ENCODE measurements around the gene ARRB1. TPM values are rescaled to one million over a fixed set of nuclear protein-coding genes. Genes with fewer than 3 reads are reported as not detected.

The ARRB1 gene
- total RNA-seq, 1 experiment from 2014 or later: 24.2 TPM

GRCh38 chr11:75346912-75347647 lies 4.4 kb downstream of the ARRB1 start:
- no peaks in the 10 kb centered on the region for H3K9me3 ChIP-seq (ENCODE audit: control insufficient read depth in 1 of 2, insufficient read depth in 1 of 2, low read depth in 1 of 2, low read length in 2 of 2)
- ATAC-seq: no peak
- no peak overlapping the region for H3K9ac ChIP-seq (ENCODE audit: low read length)
- H3K4me3 ChIP-seq (replicated peaks in 1 of 2; ENCODE audit: low read depth in 1 of 2, low read length in 2 of 2): no peak overlapping the region
- RAD21 ChIA-PET (ENCODE audit: low non-redundant PET in 1 of 2, low total read pairs in 2 of 2, uncharacterized antibody in 2 of 2, unreplicated experiment in 2 of 2): no interaction called here
- POLR2A ChIA-PET: no interaction called here
- BruUV-seq (replicated peaks): no TSS peak
- CTCF ChIA-PET: no interaction called here
- no peak overlapping the region for H3K27ac ChIP-seq (ENCODE audit: low read depth, low read length)
- intact Hi-C loops (cut with micrococcal nuclease): no loop called here
- H4K20me1 ChIP-seq (ENCODE audit: insufficient read depth): no peaks in the 10 kb centered on the region
- TF ChIP-seq EZH2 (IDR thresholded peaks at IDR 0.05) (no peak), CBX3 (IDR thresholded peaks at IDR 0.05; ENCODE audit: low read depth) (no peak), REST (IDR thresholded peaks at IDR 0.05; ENCODE audit: low read depth) (no peak), ZNF274 (IDR thresholded peaks at IDR 0.05; ENCODE audit: low read depth, low read length) (no peak), JUND (IDR thresholded peaks at IDR 0.05) (no peak), TCF7L2 (IDR thresholded peaks at IDR 0.05; ENCODE audit: borderline replicate concordance, extremely low read depth, insufficient read depth, insufficient read length) (no peak), ELF1 (IDR thresholded peaks at IDR 0.05; ENCODE audit: borderline replicate concordance, low read depth) (no peak), EGR1 (IDR thresholded peaks at IDR 0.05; ENCODE audit: low read depth) (no peak), EZH2phosphoT487 (IDR thresholded peaks at IDR 0.05; ENCODE audit: borderline replicate concordance) (no peak), FOSL1 (IDR thresholded peaks at IDR 0.05; ENCODE audit: low read depth) (no peak), CEBPB (IDR thresholded peaks at IDR 0.05; ENCODE audit: low read depth) (no peak)
- TF ChIP-seq, protein P1, sequence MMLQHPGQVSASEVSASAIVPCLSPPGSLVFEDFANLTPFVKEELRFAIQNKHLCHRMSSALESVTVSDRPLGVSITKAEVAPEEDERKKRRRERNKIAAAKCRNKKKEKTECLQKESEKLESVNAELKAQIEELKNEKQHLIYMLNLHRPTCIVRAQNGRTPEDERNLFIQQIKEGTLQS (IDR thresholded peaks at IDR 0.05): no peak
- no peak overlapping the region for H2AFZ ChIP-seq (ENCODE audit: low read depth, low read length, poor library complexity, severe bottlenecking)
- H3K27me3 ChIP-seq (ENCODE audit: insufficient read depth, low read length): no peaks in the 10 kb centered on the region
- no peaks in the 10 kb centered on the region for H3K36me3 ChIP-seq (ENCODE audit: control insufficient read depth in 1 of 2, insufficient read depth in 2 of 2, low read length in 2 of 2)
- H3K4me2 ChIP-seq (ENCODE audit: low read length): no peak overlapping the region
- H3K79me2 ChIP-seq (ENCODE audit: insufficient read depth, low read length): peaks cover 20% of the 10 kb centered on the region; the same call in 1 of the 2 replicates
- no peak for DNase-seq (ENCODE audit: low read depth, low spot score)
- peaks cover 20 to 62% of the 10 kb centered on the region in 2 experiments; a peak in 3 of 4 replicates for H3K4me1 ChIP-seq (ENCODE audit: control insufficient read depth in 1 of 2, insufficient read depth in 2 of 2, low read length in 2 of 2)
- no peaks in the 10 kb centered on the region for H3K9me2 ChIP-seq (ENCODE audit: insufficient read depth)
